Frontal cortex (tissue), 4 donors: ENCODE data around the gene REEP6. TPM values are rescaled to one million over a fixed set of nuclear protein-coding genes. Genes with fewer than 3 reads are reported as not detected.
A peak's percentile ranks its signal among the peaks of the same experiment; 100 is the strongest.
"Not testable (repeated sequence)": the region's sequence is repeated elsewhere in the genome, so short reads cannot be mapped to it uniquely, and the experiment has no call there.

Experiments
- DNase-seq, 2 donors: peaks; one replicate each; pipeline ENCODE4 v3.0.0; 2012; ENCODE audit warnings: low spot score in 2 of 2
- FAIRE-seq: peaks from 2 replicates; lab custom pipeline; 2012; peaks lifted over from hg19 to GRCh38; lab: Jason Lieb, UNC
- total RNA-seq: library from RNA; depleted of rRNA; stranded (reverse); fragments of >200 nt; gene quantifications from one replicate; pipeline ENCODE4 v1.2.3, GENCODE V29; 2014
- donor health status: control.
- donor health status: control.
- donor health status: control.

Gene REEP6
- total RNA-seq, 1 donor from 2014 or later, result 2.4 TPM

GRCh38 chr19:1470305-1471009, 20.5 kb upstream of the REEP6 start:
- DNase-seq, result peak in 1 of 2 donors; percentile 74
- no peak for FAIRE-seq

- DNase-seq (no peak), FAIRE-seq (no peak)
These were observed 19.9 kb upstream of the REEP6 start for GRCh38 chr19:1471010-1471514.

- FAIRE-seq (no peak), DNase-seq (peak in 1 of 2 donors; percentile 70)
These were observed 19.3 kb upstream of the REEP6 start for GRCh38 chr19:1471515-1472160.

DNA sequence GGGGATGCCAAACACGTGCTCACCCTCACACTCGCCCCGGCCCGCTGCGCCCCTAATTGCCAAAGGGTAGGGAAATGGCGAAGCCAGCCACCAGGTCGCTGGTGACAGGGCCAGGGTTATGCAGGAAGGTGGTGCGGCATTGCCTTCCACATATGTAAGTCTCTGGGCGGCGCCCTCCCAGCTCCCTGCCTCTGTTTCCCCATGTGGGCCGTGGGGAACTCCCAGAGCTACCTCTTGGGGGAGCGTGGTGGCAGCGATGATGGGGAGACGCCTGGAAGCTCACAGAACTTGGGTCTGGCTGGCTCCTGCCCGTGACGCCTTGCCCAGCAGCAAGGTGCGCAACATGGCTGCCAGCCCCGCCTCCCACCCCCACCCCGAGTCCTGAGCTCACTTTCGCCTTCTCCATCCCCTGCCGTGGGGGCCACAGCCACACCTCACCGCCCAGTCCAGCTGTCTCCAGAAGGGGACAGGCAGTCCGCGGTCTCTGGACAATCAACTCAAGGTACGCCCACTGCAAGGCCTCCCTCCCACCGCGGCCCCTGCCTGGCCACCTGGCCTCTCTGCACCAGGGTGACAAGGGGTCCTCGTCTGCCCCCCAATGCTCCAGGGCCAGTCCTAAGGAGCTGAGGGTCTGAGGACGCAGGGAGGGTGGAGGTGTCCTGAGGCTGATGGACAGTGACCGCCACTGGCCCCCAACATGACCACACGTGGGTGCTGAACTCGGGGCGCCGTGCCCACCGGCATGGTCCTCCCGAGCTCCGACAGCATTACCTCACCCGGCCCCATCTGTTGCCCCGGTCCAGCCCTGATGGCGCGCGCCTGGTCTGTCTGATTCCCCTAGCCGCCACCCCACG, 18.5 kb upstream of the REEP6 start:
- peak in 1 of 2 donors; percentile 44 for DNase-seq
- FAIRE-seq, result no peak

GRCh38 chr19:1473085-1473851, 17.7 kb upstream of the REEP6 start:
- FAIRE-seq (no peak), DNase-seq (peak in 1 of 2 donors; percentile 41)

DNA sequence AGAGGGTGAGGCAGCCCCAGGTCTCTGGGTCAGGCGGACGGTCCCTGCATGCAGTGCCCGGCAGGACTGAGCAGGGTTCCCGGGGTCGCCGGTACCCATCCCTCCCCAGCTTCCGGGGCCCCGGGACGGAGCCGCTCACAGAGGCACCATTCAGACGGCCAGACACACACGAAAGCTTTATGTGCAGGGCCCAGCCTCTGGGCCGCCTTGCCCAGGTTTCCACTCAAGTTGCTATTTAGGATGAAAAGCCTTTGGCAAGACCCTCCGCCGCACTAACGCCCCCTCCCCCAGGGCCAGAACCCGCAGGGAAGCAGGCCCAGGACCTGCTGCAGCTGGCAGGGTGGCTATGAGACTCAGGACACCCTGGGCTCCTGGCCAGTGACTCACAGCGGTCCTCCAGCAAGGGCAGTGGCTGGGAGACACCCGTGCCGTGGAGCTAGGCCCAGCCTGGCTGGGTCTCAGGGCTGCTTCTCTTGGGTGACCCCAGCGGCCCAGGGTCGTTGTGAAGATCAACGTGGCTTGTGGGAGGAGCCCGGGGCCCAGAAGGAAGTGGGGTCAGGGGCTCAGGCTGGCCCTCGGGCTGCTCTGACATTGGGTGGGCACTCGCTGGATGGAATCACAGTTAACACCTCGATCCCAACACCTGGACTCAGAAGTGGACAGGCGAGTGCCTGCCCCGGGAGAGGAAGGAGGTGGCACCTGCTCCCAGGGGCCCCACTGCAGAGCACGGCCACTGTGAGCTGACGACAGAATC, 16.8 kb upstream of the REEP6 start:
- DNase-seq (peak; percentile 68 to 73), FAIRE-seq (no peak)

DNA sequence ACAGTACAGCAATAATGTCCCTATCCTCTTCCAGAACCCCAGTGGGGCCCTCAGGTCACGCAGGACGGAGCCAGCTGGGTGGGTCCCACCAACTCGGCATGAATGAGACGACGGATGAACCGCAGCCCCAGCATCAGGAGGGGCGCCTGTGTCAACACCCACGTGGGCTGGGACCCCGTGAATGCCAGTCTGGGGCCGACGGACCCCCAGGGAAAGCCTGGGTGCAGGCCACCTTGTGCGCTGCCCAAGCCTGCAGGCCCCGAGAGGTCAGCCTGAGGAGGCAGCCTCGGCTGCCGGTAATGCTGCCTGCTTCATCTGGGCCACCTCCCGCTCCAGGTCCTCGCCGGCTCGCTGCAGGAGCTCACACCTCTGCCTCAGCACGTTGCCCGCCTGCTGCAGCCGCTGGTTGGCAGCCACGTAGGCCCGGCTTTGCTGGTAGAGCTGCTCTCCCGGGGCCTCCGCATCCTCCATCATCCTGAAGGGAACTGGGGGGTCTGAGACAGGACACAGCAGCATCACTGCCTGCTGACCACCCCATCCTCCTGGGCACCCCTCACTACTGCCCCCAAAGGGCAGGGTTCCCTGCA, 16.1 kb upstream of the REEP6 start:
- DNase-seq (peak in 1 of 2 donors; percentile 23), FAIRE-seq (no peak)

DNA sequence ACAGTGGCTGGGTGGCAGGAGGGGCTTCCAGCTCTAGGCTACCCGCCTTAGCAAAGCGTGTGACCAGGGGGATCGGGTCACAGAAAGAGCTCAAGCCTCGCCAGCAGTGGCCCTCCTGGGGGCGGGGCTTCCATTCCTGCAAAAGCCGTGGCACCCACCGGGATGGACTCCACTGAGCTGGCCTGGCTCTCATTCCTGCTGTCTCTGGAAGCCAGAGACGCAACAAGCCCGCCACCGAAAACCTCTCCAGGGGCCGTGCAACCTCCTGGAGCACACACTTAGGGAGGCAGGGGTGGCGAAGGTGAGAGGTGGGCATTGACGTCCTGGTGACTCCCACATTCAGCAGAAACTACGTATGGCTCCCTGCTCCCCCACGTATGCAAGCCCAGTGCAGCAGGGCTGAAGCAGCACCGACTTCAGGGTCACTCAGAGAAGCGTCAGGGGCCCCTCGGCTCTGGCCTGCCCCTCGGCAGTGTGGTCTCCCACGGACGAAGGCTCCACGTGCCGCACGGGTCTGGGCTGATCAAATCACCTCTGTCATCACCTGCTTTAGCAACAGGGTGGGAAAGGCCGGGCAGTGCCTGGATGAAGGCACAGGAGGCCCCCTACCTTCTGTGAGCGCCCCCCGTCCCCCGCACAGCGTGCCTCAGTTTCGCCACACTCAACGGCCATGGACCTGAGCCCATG, 15.1 kb upstream of the REEP6 start:
- FAIRE-seq (no peak), DNase-seq (peak in 1 of 2 donors; percentile 8)

- DNase-seq, FAIRE-seq: not testable (repeated sequence)
These were observed 13.9 kb upstream of the REEP6 start for GRCh38 chr19:1477056-1477455.

- FAIRE-seq, result no peak
- DNase-seq, result peak; percentile 100
These were observed 11.9 kb upstream of the REEP6 start, which contains the start of gene C19orf25 for GRCh38 chr19:1478934-1479707. Gene C19orf25 (minus strand): TSS chr19:1479215. CDS start chr19:1478903, 312 bp downstream.

DNA sequence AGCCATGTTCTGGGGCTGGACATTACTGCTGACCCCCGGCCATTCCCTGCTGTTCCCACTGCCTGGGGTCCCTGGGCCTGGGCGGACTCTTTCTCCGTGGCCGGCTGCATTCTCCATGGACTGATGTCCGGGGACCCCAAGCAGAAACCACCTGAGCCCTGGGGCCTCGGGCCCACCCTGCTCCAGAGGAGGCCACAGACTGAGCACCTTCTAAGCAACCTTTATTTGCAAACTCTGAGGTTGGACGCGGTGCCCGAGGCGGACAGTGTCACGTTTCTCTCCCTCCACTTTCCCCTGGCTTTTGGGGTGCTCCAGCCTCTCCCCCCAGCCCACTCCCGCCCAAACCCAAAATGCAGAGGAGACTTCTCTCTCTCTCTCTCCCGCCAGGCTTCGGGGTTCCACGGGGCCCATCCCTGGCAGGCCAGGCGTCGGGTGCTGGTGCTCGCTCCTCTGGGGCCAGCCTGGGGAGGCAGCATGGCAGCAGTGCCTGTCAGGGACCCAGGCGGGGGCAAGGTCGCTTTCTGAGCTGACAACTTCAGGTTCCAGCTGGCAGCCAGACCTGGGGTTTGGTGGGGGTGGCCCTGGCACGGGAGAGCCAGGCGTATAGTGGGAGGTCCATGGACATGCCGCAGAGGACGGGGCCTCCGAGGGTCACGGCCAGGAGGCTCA, 9.6 kb upstream of the REEP6 start:
- no peak for FAIRE-seq
- DNase-seq, result peak; percentile 11 to 25

GRCh38 chr19:1481893-1482360, 9.1 kb upstream of the REEP6 start:
- DNase-seq (peak in 1 of 2 donors; percentile 34), FAIRE-seq (no peak)

GRCh38 chr19:1482361-1483130, 8.4 kb upstream of the REEP6 start:
- DNase-seq, result peak; percentile 8 to 34
- no peak for FAIRE-seq

DNA sequence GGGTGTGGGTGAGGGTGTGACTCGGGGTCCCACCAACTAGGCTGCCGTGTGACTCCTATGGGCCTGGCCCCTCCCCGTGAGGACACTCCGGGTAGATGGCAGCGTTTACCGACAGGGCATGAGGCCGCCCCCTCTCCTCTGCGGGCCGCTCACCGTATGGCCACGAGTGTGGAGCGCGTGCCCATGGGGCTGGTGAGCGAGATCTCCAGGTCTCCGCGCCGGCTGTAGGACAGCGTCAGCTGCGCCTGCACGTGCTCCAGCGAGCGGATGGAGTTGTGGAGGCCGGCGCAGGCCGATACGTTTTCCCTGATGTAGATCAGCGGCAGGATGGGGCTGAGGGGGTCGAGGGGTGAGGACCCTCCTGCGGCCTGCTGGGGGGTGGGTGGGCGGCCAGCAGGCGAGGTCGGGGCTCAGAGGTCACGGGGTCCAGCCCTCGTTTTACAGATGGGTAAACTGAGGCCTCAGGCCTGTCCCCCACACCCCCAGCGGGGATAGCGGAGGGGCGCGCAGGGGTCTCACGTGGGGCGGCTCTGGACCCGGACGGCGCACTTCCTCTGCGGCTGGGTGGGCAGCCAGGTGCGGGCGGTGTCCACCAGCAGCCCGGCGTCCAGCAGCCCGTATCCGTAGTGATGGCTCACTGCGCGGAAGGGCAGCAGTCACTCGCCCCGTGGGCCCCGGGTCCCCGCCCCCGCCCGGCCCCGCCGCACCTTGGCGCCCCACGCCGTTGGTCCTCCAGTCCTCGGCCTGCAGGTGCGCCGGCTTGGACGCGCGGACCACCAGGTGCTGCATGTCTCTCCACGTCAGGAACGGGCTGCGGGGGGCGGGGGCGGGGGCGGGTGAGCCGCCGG, 7.6 kb upstream of the REEP6 start:
- FAIRE-seq (no peak), DNase-seq (peak in 1 of 2 donors; percentile 36)

DNA sequence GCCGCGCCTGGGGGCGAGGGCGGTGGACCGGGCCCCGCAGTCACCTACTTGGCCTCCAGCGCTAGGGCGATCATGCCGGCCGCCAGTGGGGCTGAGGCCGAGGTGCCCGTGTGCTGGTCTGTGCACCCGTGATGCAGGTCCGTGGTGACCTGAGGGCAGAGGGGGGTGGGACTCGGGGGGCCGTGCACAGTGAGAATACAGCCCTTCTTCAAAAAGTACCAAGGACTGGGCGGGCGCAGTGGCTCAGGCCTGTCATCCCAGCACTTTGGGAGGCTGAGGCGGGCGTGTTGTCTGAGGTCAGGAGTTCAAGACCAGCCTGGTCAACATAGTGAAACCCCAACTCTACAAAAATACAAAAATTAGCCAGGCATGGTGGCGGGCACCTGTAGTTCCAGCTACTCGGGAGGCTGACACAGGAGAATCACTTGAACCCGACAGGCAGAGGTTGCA, 7.0 kb upstream of the REEP6 start:
- no peak for FAIRE-seq
- DNase-seq, result peak in 1 of 2 donors; percentile 18
